Stimulated activated CD8-positive, alpha-beta memory T cell treated with anti-CD3 and anti-CD28 coated beads, Interleukin-15, amount 100 ng/mL, for 48 hours (primary cell): ENCODE results near the gene KLHL3.
A peak's percentile ranks its signal among the peaks of the same experiment; 100 is the strongest.

Experiments used
- DNase-seq, 2 donors: peaks; one replicate each; pipeline ENCODE4 v3.0.0-alpha.2; 2020; ENCODE audit warnings: low read depth in 2 of 2

KLHL3 gene

DNA sequence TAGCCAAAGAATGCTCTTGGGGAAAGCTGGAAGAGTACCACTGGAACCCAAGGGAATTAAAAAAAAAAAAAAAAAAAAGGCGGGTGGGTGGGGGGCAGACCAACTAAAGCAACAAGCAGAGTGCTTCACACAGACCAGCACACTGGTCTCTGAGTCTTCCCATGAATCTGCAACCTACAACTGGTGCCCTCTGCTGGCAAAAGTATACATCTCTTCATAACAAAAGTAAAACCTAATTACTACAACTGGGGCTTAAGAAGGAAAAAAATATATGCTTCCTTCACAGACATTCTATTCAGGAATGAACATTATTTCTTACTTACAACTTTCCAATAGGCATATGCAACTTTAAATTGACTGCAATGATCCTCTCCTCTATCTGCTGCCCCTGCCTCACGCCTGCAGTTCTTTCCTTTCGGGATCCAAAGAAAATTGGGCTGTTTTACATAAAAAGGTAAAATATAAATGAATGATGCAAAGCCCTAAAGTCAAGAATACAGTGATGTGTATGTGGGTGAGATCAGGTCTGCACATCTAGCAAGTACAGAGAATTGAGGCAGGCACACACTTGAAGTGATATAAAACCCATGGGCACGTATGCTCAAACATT is 7.2 kb upstream of the KLHL3 start:
- peak in 1 of 2 donors; percentile 37 for DNase-seq

DNA sequence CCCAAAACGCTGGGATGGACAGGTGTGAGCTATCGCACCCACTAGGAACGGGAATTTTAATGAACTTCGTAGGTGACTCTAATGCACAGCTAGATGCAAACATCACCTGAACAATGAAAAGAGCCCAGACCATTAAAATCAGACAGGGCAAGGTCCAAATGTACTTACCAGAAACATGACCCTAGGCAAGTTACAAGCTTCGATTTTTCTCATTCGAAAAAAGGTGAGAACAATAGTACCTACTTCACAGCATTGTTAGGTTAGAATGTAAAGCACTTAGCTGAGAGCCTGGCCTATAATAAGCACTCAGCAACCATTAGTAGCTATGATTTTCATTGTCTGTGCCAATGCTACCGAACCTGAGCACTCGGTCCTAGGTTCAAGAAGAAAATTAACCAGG is 5.8 kb upstream of the KLHL3 start:
- no peak for DNase-seq

DNA sequence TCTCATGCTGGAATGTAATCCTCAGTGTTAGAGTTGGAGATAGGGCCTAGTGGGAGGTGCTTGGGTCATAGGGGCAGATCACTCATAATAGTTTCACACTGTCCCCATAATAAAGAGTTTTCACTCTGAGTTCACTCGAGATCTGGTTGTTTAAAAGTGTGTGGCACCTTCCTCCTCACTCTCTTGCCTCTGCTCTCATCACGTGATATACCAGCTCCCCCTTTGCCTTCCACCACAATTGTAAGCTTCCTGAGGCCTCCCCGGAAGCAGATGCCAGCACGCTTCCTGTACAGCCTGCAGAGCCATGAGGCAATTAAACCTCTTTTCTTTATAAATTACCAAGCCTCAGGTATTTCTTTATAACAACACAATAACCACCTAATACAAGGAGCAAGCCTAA is 3.8 kb upstream of the KLHL3 start:
- no peak for DNase-seq

DNA sequence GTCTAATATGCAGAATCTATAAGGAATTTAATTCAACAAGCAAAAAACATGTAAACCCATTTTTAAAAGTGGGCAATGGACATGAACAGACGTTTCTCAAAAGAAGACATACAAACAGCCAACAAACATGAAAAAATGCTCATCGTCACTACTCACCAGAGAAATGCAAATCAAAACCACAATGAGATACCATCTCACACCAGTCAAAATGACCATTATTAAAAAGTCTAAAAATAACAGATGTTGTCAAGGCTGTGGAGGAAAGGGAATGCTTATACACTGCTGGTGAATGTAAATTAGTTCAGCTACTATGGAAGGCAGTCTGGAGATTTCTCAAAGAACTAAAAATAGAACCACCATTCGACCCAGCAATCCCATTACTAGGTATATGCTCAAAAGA is 3.1 kb upstream of the KLHL3 start:
- no peak for DNase-seq

DNA sequence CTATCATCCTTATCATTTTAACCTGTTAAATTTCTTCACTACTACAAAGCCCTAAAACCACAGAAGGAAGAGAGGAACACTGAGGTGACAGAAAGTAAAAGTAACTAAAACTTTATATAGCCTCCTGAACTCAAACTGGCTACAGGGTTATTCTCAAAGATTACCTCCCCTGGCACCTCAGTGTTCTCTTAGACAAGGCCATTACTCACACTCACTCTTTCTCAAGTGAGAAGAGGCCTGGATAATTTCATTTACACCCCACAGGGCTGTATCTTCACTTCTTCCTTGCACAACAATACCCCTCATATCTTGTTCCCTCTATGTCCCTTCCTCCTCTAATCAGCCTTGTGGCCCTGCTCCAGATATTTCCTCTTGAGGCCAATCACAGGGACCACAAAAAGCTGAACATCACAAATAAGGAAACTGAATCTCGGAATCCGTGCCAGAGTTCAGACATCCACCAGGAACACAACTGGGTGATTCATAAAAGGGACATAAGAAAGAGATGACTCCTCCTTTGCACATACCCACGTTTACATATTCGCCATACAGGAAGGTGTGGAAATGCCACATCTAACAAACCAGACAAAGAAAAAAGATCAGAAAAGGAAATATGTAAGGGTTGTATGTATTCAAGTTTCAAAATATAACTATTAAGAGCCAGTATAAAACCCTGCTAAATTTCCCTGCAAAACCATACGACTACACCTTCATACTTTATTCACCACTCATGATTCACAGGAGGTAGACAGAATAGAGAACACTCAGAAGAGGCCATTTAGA is 1.7 kb upstream of the KLHL3 start:
- no peak for DNase-seq

DNA sequence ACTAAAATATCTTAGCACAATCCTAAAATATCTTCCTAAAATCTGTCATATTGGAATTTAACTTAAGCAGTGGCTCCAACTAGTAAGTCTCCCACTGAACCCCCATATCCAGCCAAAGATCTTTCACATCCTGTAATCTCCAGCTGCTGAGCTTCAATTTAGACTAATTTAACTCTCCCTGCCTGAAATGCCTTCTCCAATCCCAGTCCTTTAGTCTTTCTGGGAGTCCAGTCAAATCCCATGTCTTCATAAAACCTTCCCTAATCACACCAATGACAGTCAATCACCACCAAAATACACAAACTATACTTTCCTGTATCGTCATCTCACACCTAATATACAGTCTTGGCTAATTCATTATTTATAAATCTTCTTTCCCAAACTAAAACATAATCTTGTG is 607 bp upstream of the KLHL3 start:
- no peak for DNase-seq

DNA sequence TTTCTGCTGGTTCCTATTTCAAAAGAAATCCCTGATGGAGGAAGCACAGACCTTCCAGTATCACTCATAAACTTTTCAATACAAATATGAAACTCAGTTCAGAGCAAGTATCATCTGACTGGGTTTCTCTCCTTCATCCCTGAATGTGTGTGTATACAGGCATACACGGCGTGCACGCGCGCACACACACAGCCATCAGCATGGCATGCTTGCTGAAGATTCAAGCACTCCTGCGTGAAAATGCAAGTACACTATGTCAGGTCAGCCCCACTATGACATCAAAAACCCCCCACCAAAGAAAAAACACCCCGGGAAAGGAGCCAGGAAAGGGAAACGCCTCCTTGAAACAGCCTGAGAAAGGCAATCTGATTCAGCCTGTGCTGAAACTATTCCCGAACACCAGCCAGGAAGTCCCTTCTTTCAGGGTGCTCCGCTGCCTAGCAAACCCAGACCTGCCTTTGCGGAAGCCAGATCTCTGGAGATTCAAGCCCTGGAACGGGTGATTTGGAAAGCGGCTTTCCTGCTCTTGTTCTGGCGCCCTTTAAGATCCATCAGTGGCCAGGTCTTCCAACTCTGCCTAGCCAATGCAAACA is 831 bp downstream of the KLHL3 start:
- DNase-seq = no peak

DNA sequence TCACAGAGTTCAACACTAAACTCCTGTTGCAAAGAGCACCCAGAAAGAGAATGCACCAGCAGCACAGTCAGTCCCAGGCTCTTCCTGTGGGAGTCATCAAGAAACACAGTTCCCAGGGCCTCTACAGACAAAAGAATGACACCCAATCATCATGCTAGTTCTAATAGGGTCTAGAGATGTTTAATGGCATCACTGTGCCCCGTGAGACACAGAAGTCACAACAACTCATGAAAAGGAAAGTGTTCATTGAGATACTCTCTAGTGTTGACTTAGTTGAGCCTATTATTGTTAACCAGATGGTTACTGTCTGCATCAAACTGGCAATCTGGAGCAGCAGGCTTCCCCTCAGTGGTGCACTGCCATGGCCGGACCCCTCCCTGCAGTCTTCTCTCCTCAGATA is 1.6 kb downstream of the KLHL3 start:
- no peak for DNase-seq

DNA sequence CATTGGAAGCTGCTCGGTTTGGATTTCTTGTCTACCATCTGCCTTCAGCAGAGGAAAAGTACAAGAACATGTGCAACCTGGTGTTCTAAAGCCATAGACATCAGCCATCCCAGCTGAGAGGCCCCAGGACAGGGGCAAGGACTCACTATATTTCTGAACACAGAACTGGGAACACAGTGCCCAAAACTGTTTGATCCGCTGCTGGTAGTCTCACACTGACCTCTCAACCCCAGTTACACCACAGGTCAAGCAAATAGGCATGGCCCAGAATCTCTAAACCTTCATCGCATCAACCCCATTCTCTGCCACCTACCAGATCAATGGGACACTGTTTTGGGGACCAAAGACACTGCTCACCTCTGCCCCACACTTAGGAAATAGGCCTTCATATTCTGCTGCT is 2.0 kb downstream of the KLHL3 start:
- DNase-seq = no peak

DNA sequence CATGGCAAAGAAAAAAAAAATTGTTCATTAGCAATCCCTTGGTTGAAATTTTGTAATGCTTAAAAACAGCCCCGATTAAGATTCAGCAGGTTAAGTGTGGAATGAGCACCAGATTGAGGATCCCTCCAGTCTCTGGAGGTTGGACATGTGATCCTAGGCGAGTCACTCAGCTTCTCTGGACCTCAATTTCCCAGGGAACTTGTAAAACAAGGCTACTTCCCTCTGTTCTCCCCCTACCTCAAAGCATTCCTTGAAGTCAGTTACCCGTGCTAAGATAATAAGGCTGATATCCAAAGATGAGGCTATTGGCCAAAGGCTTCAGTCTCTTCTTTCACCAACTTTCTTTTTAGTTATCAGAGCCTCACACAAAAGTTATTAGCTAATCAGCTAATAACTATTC is 2.9 kb downstream of the KLHL3 start:
- DNase-seq = no peak

DNA sequence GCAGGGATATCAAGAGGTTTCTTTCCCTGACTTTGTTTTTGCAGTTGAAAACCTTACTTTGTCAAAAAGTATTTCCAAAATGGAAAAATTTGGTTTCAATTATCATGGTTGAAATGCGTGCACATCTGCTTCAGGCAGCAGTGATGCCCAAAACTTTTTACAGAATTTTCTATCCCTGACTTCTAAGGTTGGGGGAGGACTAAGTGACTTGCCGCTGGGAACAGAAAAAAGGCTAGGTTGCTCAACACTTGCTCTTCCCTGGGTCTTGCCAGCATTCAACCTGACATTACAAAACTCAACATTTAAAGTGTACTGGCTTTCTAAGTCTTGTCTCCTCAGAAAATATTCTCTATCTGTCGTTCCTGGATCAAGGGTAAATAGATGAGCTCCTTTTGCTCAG is 4.7 kb downstream of the KLHL3 start:
- DNase-seq = no peak

DNA sequence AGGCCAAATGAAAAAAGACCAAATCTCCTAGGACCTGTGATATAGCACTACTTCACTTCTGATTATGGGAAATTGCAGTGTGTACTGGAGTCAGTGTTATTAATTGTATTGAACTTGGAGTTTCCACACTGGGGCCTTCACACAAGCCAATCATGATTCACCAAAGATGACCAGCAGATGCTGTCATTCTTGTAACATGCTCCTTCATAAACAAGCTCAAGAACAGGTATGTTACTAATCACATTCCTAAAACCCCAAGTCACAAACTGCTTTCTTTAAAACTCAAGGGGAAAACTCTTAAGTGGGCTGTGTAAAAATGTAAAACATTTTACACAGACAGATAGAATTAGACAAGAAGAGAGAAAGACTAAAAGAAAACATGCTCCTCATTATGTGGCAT is 5.6 kb downstream of the KLHL3 start:
- DNase-seq = no peak

DNA sequence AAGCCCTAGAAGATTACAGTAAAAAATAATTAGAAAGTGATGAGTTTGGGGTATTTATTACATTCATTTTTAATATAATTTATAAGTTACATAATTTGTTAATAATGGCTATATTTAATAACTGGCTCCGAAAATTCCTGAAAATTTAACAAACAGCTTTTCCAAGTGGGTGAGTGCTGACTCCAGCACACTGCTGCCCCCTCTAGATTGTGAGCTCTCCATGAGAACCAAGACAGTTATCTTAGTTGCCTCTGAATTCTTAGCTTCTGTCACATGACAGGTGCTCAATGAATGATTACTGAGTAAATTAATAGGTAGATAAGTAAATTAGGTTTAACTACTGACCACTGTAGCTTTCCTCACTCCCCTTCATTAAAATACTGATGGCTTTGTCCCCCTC is 7.8 kb downstream of the KLHL3 start:
- no peak for DNase-seq

DNA sequence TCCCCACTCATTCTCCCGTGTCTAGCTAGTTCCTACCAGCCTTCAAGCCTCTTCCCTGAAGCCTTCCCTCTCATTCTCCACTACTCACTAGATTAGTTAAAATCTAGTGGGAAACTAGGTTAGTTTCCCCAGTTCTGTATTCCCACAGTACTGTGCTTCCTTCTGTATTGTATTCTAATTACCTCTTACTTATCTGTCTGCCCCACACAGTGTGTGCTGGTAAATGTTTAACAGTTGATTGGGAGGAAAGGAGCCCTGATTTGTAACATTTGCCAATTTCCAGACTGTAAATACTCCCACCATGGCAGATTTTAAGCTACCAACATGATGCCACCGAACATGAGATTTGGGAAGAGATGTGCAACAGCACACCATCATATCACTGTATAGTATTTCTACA is 8.3 kb downstream of the KLHL3 start:
- DNase-seq = no peak

DNA sequence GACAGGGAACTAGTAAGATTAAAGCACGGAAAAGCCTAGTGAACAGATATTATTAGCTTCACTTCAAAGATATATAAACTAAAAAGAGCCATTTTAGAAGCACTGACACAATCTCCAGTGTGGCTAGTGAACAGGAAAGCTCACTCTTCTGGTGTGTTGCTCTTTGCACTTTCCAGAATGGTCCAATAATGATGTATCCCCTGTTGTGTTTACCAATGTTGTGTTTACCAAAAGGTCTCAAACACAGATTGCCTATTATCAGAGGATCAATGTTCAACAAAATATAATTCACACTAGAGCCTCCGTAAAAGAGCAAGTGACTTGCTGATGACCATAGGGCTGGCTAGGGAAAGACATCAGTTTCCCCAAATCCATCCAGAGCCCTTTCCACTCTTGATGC is 11.6 kb downstream of the KLHL3 start:
- DNase-seq = no peak

DNA sequence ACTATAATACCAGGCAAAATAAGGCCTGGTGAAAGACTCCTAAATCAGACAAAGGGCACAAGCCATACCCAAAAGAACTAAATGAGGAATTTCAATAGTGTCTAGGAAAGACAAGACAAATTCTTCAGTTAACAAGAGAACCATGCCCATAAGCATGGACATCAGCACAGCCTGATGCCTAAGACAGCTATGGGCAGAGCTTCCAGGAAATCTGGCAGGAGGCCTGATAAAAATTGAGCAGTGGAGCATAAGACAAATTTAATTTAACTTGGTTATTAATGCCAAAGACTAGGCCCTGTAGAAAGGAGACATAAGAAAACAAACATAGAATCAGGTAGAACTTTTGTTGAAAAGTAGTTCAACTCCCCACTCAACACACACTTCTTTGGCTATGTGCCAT is 17.3 kb downstream of the KLHL3 start:
- DNase-seq = no peak

DNA sequence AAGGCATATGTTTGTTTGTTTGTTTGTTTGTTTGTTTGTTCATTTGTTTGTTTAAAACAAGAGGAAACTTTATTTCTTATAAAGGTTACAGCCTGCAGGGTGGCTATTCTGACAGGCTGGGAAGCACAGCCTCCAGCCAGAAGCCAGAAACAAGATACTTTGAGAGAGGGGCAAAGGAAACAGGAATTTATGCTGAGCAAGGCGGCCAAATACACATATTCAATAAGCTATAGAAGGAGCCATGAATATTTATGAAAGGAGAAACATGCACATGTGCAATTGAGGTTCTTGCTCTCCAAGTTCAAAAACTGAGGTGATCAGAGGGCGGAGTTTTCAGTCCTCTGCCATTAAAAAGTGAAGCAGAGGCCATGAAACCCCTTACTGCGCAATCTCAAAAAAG is 19.6 kb downstream of the KLHL3 start:
- no peak for DNase-seq

DNA sequence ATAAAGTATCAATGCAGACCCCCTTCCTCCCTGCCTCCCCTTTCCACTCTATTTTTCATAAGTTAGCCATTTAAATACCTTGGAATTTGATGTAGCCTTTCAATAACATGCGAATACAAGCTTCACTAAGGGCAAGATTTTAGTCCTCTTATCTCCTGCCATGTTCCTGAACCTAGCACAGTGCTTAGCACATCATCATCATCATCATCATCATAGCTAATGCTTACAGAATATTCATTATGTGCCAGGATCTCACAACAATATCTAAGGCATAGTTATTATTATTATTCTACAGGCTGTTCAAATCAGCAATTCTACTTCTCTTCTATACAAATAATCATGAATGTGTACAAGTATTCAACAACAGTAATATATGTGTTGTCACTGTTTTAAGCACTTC is 20.4 kb downstream of the KLHL3 start:
- DNase-seq = no peak

DNA sequence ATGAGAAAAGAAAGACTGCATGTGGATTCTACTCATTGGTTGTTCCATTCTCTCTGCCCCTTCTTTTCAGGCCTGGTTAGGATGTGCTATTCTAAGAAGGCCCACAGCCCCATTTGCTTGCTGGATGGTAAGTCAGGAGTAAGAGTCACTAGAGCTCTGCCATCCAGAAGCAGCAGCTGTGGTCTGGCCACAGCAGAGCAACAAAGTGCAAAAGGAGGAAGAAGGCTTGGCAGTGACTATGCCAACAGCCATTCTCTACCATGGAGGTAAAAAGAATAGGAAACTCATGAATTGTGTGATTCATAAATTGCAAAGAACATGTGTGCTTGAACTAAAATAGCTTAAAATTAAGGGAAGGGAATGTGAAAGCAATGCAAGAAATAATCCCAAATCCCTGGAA is 20.9 kb downstream of the KLHL3 start:
- DNase-seq = no peak

DNA sequence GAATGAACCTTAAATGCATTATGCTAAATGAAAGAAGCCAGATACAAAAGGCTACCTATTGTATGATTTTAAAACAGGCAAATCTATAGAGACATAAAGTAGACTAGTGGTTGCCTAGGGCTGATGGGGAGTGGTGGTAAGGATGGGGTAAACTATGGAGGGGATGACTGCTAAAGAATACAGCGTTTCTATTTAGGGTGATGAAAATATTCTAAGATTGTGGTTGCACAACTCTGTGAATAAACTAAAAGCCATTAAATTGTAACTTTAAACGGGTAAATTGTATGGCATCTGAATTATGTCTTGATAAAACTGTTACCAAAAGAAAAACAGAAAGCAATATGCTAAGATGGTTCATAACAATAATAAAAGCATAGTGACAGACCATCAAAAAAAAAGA is 21.4 kb downstream of the KLHL3 start:
- no peak for DNase-seq

DNA sequence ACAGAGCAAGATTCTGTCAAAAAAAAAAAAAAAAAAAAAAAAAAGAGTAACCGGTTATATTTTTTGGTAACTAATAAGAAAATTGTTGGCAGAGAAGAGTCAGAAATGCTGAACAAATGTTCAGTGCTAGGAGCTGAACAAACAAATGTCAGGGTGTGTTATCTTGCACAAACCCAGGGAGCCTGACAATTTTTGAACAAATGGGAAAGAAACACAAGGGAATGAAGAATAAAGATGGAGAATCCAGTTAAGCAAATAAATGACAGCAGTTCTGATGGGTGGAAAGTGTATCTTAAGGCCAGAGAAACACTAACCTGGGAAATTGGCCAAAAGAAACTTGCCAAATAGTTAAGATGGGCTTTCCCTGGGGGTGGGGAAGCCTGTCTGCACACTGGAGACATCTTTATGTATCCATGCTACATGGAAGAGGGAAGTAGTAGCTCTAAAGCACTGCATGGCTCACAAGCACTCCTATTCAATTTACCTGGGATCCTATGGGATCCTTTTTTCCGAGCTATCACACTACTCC is 23.7 kb downstream of the KLHL3 start:
- no peak for DNase-seq

DNA sequence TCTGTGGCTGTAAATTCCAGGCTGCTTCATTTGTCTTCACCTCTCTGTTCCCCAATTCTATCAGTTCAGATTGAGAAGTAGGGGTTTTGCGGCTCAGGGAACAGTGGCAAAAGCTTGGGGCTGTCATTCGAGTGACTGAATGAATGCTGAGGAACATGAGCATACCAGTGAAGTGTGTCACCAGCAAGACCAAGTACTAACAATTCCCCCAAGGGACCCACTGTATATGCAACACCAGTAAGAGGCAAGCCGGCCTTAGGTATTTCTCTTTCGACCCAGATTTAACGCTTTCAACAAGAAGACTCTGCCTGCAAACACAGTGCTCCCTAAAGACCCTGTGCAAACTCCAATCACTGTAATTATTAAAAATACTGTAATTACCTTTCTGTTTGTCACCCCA is 25.8 kb downstream of the KLHL3 start:
- no peak for DNase-seq
